ENCODE results near the gene LURAP1L. TPM values are rescaled to one million over a fixed set of nuclear protein-coding genes. Genes with fewer than 3 reads are reported as not detected.
"Not testable (repeated sequence)": the region's sequence is repeated elsewhere in the genome, so short reads cannot be mapped to it uniquely, and the experiment has no call there.

The LURAP1L gene
- total RNA-seq, 1 experiment from 2014 or later, result 0.90 TPM

DNA sequence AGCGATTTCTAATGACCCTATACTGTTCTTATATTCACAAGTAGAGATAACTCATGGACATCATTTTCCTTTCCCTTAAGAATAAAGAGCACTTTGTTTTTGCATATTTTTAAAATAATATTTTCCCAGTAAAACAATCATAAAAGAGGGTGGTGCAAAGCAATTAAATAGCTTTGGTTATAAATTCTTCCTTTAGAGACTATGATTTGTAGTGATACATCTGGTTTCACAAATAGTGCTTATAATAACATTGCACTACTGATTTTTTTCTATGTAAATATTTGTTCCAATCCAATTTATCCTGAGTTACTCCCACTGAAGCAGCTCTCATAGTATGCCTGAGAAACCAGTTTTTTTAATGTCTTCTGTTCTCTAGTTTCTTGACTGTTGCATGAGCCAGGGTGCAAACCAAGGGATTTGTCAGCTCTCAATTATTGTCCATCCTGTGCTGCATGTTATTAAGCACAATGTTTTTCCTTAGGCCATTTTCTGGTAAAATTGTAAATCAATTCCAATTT is 74.7 kb downstream of the LURAP1L start:
- no peak for DNase-seq
- no peak overlapping the region for H3K4me3 ChIP-seq (ENCODE audit: insufficient read depth, low read depth, low read length)
- H3K36me3 ChIP-seq (replicated peaks; ENCODE audit: control insufficient read depth, insufficient read depth, low read length), result no peaks in the 10 kb centered on the region

DNA sequence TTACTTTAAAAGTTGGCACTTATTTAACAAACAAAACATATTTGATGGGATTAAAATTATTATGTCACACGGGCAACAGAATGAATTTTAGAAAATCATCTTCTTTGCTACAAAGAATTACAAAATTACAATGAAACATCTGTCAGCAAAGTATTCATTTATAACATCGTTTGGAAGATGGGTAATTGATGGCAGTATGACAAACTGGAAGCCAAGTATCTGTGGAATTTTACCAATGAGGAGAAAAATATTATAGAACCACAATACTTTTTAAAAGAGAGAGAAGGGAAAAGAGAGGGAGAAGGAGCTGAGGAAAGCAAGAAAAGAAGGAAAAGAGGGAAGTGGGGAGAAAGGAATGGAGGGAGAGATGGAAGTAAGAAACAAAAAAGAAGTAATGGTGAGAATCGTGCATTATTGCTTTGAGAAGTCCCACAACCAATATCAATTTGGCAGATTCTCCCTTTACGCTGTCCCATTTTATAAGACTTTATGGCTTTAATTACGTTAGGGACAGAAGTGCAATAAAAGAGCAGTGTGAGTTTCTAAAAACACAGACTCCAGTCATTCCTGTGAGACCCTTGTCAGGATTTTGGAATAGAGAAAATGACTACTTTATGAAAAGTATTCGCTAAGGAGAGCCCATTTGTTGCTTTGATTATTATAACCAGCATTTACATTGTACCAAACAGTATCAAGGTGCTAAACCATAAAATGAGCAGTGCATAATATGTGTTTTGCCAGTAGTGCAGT is 76.7 kb downstream of the LURAP1L start:
- DNase-seq, result no peak
- no peaks in the 10 kb centered on the region for H3K27me3 ChIP-seq (ENCODE audit: control insufficient read depth, insufficient read depth, low read length)
- H3K36me3 ChIP-seq (replicated peaks; ENCODE audit: control insufficient read depth, insufficient read depth, low read length), result no peaks in the 10 kb centered on the region
- no peak overlapping the region for H3K4me3 ChIP-seq (ENCODE audit: insufficient read depth, low read depth, low read length)

More for the DNA sequence above, 74.7 kb downstream of the LURAP1L start:
- no peaks in the 10 kb centered on the region for H3K27me3 ChIP-seq (ENCODE audit: control insufficient read depth, insufficient read depth, low read length)

DNA sequence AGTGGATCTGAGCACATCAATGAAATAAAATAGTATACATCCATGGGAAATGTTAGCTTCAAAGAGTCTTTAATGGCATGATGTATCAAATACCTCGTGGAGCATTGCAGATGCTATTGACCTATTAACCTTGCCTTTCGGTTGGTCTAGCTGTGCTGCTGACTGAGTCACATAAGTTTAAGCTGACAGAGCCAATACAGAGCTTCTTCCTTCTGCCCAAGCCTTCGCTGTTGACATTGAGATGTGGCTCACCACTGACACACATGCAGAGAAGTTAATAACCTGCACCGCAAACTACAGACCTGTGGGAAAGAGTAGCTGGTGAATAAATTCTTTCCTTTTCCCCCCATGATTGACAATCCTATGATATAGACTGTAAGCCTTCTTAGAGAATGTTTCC is 78.2 kb downstream of the LURAP1L start:
- H3K36me3 ChIP-seq (replicated peaks; ENCODE audit: control insufficient read depth, insufficient read depth, low read length), result no peaks in the 10 kb centered on the region
- no peak overlapping the region for H3K4me3 ChIP-seq (ENCODE audit: insufficient read depth, low read depth, low read length)
- no peak for DNase-seq
- H3K27me3 ChIP-seq (ENCODE audit: control insufficient read depth, insufficient read depth, low read length), result no peaks in the 10 kb centered on the region

DNA sequence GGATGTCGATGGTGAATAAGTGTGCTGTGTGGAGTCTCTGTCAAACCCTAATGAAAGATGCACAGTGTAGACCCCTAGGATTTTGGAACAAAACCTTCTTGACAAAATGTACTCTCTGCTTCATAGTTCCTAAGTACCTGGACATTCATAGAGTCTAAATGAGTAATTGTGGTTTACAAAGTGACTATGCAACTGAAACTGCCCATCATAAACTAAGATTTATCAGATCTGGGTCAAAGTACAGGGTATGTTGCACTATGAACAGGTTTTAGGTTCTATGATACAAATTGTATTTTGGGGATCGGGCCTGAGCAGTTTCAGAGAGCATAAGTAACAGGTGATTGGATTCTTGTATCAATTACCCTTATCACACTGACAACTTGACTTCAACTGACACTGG is 79.4 kb downstream of the LURAP1L start:
- Histone ChIP-seq H3K4me3 (ENCODE audit: insufficient read depth, low read depth, low read length) (no peak overlapping the region), H3K27me3 (ENCODE audit: control insufficient read depth, insufficient read depth, low read length) (no peaks in the 10 kb centered on the region), H3K36me3 (replicated peaks; ENCODE audit: control insufficient read depth, insufficient read depth, low read length) (no peaks in the 10 kb centered on the region)
- DNase-seq, result no peak

DNA sequence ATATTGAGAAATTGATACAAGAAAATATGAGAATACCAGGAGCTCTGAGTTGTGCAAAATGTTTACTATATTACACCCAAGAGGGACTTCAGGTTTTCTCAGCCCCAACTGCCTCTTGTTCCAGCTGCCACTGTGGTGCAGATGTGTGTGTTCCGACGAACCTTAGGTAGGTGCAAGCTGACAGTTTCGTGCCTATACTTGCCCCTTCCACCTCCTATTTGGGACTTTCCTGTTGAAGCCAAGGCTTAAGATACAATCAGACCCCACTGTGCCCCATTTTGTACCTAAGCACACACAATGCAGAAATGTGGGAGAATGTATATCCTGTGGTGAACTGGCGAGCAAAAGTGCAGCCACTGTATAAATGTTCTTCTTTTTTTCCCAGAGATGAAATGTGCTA is 80.2 kb downstream of the LURAP1L start:
- Histone ChIP-seq H3K36me3 (replicated peaks; ENCODE audit: control insufficient read depth, insufficient read depth, low read length) (no peaks in the 10 kb centered on the region), H3K4me3 (ENCODE audit: insufficient read depth, low read depth, low read length) (no peak overlapping the region), H3K27me3 (ENCODE audit: control insufficient read depth, insufficient read depth, low read length) (no peaks in the 10 kb centered on the region)
- no peak for DNase-seq

DNA sequence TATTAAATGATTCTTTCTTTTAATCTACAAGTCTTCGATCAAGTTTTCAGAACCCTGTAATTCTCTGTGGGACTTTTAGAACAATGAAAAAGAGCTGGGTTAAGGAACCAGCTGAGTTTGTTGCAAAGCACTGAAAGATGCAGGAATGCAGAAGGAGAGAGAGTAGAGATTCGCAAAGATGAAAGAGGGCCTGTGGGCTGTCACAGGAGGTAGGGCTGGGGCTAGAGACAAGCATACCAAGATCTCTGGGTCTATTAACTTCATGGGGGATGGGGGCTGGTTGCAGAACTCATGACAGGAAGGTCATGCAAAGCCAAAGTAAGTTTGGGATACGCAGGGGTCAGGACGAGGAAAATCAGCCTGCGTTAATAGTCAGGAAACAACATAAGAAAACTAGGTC is 81.8 kb downstream of the LURAP1L start:
- DNase-seq, result peak; percentile 2
- Histone ChIP-seq H3K36me3 (replicated peaks; ENCODE audit: control insufficient read depth, insufficient read depth, low read length) (no peaks in the 10 kb centered on the region), H3K27me3 (ENCODE audit: control insufficient read depth, insufficient read depth, low read length) (no peaks in the 10 kb centered on the region), H3K4me3 (ENCODE audit: insufficient read depth, low read depth, low read length) (no peak overlapping the region)

DNA sequence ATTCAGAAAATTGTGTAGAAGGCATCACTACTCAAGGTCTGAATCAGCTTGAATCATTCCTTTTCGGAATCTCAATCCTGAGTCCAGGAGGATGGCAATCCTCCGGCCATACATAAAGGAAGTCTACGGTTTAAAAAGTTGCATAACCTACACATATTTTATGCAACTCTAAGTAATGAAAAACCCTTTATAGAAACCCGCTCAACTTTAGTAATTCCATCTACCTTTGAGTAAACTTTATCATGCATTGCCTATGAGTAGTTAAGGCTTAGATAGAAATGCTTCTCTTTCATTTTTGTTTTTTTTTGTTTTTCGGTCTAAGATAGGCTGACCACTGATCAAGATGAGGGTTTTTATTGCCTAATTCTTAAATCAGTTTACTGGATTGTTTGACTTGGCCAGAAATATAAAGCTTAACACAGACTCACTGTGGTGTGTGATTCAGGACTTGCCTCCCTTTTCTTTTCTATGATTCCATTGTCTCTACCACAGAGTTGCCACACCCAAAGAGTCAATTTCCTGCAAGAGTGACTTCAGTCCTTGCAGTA is 85.0 kb downstream of the LURAP1L start:
- H3K4me3 ChIP-seq (ENCODE audit: insufficient read depth, low read depth, low read length), result no peak overlapping the region
- no peak for DNase-seq
- no peaks in the 10 kb centered on the region for H3K27me3 ChIP-seq (ENCODE audit: control insufficient read depth, insufficient read depth, low read length)
- H3K36me3 ChIP-seq (replicated peaks; ENCODE audit: control insufficient read depth, insufficient read depth, low read length), result no peaks in the 10 kb centered on the region

DNA sequence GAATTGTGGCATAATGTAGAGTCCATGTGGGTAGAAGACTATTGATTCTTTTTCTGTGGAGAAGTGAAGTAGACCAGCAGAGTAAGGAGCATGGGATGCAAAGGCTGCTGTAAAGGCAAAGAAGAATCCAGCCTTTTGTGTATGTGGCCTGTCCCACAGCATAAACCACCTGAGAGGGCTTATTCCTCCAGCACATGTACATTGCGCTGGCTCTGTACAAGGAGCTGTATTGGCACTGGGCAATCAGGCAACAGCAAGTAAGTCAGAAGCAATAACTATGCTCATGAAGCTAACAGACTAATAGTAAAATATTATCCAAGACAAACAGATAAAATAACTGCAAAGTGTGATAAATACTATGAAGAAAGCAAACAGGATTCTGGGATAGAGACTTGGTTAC is 86.2 kb downstream of the LURAP1L start:
- Histone ChIP-seq H3K4me3 (ENCODE audit: insufficient read depth, low read depth, low read length) (no peak overlapping the region), H3K27me3 (ENCODE audit: control insufficient read depth, insufficient read depth, low read length) (no peaks in the 10 kb centered on the region), H3K36me3 (replicated peaks; ENCODE audit: control insufficient read depth, insufficient read depth, low read length) (no peaks in the 10 kb centered on the region)
- DNase-seq, result no peak

DNA sequence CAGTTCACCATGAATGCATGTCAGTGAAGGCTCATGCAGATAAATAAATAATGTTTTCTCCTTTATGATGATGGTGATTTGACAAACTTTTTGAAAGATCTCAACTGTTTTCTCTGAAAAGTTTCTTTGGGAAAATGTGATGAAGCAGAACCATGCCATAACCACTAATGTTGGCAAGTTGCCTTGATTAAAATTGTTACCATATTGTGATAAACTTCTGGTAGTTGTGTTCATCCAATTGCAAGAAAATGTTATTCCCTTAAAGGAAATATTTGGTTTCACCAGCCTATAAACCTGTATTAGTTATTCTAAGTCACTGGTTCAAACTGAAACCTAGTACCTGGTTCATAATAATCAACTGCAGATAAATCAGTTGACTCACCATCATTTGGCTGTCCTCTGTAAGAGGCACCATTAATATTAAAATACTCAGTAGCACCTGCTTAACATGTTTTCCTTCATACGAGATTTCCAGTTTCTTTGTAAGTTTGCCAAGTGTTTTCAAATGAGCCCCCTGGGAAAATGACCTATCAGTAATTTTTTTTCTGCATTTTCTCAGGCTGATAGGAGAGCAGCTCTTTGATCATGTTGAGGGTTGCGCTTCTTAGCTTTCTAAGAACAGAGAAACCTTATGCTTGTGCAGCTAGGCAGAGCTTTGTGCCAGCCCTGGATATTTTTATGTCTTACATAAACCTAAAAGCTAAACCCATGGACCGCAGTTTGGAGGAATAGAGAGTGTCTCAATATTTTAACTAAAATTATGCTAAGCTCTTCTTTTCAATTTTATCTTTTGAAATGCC is 88.0 kb downstream of the LURAP1L start:
- Histone ChIP-seq H3K36me3 (replicated peaks; ENCODE audit: control insufficient read depth, insufficient read depth, low read length) (no peaks in the 10 kb centered on the region), H3K27me3 (ENCODE audit: control insufficient read depth, insufficient read depth, low read length) (no peaks in the 10 kb centered on the region), H3K4me3 (ENCODE audit: insufficient read depth, low read depth, low read length) (no peak overlapping the region)
- DNase-seq, result no peak

DNA sequence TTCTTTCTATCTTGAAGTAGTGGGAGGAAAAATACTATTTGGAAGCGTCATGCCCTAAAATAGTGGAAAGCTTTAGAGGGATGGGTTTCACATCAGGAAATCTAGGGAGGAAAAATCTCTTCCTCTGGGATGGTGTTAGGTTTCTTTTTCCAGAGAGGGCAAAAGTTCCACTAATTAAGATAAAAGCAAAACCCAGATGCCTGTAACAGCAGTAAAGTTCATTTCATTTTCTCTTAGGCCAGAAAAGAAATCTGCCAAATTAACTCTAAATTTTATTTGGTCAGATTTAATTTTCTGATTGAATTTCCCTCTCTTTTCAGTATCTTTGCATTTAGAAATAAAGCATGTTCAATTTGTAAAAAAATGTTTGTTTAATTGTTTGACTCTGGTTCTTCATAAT is 88.8 kb downstream of the LURAP1L start:
- Histone ChIP-seq H3K4me3 (ENCODE audit: insufficient read depth, low read depth, low read length) (no peak overlapping the region), H3K27me3 (ENCODE audit: control insufficient read depth, insufficient read depth, low read length) (no peaks in the 10 kb centered on the region), H3K36me3 (replicated peaks; ENCODE audit: control insufficient read depth, insufficient read depth, low read length) (no peaks in the 10 kb centered on the region)
- no peak for DNase-seq

DNA sequence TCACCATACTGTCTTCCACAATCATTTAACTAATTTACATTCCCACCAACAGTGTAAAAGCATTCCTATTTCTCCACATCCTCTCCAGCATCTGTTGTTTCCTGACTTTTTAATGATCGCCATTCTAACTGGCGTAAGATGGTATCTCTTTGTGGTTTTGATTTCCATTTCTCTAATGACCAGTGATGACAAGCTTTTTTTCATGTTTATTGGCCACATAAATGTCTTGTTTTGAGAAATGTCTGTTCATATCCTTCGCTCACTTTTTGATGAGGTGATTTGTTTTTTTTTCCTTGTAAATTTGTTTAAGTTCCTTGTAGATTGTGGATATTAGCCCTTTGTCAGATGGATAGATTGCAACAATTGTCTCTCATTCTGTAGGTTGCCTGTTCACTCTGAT is 90.6 kb downstream of the LURAP1L start:
- not testable (repeated sequence) for DNase-seq; H3K36me3 ChIP-seq (replicated peaks; ENCODE audit: control insufficient read depth, insufficient read depth, low read length); H3K27me3 ChIP-seq (ENCODE audit: control insufficient read depth, insufficient read depth, low read length); H3K4me3 ChIP-seq (ENCODE audit: insufficient read depth, low read depth, low read length)

Other genes with a start within 250 kb of the LURAP1L start
- 0.26 and 0.59 TPM in 2 replicates for gene TYRP1, start 81.6 kb upstream of the LURAP1L start, total RNA-seq (2014; rRNA removed; shearing (Covaris generic))